Measurements from ENCODE around the gene ACTR3C.

ACTR3C gene

DNA sequence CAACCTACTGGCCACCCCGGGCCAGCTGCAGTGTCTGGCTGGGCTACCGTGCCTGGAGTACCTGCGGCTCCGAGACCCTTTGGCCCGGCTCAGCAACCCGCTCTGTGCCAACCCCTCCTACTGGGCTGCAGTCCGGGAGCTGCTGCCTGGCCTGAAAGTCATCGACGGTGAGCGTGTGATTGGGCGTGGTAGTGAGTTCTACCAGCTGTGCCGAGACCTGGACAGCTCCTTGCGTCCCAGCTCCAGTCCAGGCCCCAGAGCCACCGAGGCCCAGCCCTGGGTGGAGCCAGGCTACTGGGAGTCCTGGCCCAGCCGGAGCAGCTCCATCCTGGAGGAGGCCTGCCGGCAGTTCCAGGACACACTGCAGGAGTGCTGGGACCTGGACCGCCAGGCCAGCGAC is 13.8 kb upstream of the ACTR3C start:
- no peak for DNase-seq (ENCODE audit: low read depth)
- no peak overlapping the region for H3K4me3 ChIP-seq (ENCODE audit: low read depth, low read length)
- TF ChIP-seq, protein P1, sequence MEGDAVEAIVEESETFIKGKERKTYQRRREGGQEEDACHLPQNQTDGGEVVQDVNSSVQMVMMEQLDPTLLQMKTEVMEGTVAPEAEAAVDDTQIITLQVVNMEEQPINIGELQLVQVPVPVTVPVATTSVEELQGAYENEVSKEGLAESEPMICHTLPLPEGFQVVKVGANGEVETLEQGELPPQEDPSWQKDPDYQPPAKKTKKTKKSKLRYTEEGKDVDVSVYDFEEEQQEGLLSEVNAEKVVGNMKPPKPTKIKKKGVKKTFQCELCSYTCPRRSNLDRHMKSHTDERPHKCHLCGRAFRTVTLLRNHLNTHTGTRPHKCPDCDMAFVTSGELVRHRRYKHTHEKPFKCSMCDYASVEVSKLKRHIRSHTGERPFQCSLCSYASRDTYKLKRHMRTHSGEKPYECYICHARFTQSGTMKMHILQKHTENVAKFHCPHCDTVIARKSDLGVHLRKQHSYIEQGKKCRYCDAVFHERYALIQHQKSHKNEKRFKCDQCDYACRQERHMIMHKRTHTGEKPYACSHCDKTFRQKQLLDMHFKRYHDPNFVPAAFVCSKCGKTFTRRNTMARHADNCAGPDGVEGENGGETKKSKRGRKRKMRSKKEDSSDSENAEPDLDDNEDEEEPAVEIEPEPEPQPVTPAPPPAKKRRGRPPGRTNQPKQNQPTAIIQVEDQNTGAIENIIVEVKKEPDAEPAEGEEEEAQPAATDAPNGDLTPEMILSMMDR (IDR thresholded peaks at IDR 0.05; ENCODE audit: insufficient read depth, low read depth, low read length, missing control alignments): no peak

DNA sequence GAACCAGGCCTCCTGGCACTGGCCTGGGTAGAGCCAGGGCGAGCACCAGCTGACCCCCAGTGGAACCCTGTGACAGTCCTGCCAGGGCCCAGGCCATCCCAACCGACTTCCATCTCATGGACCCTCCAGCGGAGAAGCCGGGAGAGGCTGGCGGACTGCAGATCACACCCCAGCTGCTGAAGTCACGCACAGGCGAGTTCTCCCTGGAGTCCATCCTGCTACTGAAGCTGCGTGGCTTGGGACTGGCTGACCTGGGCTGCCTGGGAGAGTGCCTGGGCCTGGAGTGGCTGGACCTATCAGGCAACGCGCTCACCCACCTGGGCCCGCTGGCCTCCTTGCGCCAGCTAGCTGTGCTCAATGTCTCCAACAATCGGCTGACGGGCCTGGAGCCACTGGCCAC is 13.4 kb upstream of the ACTR3C start:
- H3K4me3 ChIP-seq (ENCODE audit: low read depth, low read length): no peak overlapping the region
- TF ChIP-seq, protein P1 (IDR thresholded peaks at IDR 0.05; ENCODE audit: insufficient read depth, low read depth, low read length, missing control alignments): no peak
- DNase-seq (ENCODE audit: low read depth): no peak

DNA sequence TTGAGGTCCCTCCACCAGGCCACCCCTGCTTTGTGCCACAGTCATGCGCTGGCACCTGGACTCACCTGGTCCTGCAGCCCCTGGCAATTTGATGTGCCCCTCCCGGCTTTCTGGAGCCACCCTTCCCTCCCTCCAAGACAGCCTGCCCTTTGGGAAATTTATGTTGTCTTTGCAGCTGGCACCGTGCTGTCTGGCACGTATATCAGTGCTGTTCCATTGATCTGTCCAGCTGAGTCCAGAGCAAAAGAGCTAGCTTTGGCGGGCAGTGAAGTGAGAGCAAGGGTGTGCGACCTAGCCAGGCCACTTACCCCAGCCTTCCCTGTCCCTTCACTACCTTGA is 12.4 kb upstream of the ACTR3C start:
- DNase-seq (ENCODE audit: low read depth): no peak
- TF ChIP-seq, protein P1 (IDR thresholded peaks at IDR 0.05; ENCODE audit: insufficient read depth, low read depth, low read length, missing control alignments): no peak
- no peak overlapping the region for H3K4me3 ChIP-seq (ENCODE audit: low read depth, low read length)

DNA sequence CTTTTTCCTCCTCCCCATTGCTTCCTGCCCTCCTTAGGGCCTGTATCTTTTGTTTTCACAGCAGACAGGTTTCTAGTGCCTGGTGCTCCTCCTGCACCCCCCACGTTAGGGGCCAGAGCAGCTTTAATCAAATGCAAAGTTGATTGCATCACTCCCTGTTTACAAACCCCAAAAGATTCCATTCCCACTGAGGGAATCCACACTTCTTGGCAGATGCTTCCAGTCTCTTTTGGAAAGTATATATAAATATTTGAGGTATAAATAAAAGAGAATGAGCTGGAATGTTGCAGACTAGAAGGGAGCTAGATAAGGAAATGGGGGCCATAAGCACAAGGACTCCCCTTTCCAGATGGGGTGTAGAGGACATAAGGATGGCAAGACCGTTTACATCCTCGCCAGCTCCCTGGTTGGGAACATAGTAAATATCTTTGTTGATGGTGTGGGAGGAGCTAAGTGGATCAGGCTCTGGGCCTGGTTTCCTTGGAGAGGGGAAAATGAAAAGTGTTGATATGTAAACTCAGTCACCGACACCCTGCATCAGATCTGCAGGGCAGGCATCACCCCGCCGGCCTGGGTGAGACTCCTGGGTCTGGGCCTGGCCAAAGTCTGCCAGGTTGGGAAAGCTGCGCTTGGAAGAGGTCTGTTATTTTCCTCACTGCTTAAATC is 11.9 kb upstream of the ACTR3C start:
- no peak for DNase-seq (ENCODE audit: low read depth)
- TF ChIP-seq, protein P1 (IDR thresholded peaks at IDR 0.05; ENCODE audit: insufficient read depth, low read depth, low read length, missing control alignments): no peak
- no peak overlapping the region for H3K4me3 ChIP-seq (ENCODE audit: low read depth, low read length)

DNA sequence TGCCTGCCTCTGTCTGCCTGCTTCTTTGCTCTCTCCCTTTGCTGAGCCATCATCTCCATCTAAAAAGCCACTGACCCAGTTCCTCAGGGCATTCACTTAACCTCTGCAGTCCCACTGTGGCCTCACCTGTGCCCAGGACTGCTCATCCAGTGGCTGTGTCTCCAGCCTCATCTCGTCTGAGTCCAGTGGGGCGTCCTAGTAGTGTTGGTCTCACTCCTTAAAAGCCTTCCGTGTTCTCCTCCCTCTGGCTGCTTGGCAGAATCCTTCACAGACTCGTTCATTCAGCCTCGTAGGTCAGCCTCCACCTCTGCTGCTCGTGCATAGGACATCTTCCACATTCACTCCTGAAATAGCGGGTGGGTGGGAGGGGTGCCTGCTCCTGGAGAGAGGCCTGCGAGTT is 10.8 kb upstream of the ACTR3C start:
- DNase-seq (ENCODE audit: low read depth): no peak
- TF ChIP-seq, protein P1 (IDR thresholded peaks at IDR 0.05; ENCODE audit: insufficient read depth, low read depth, low read length, missing control alignments): no peak
- no peak overlapping the region for H3K4me3 ChIP-seq (ENCODE audit: low read depth, low read length)

GRCh38 chr7:150333659-150334058 is 10.3 kb upstream of the ACTR3C start:
- H3K4me3 ChIP-seq (ENCODE audit: low read depth, low read length): no peak overlapping the region
- no peak for DNase-seq (ENCODE audit: low read depth)
- TF ChIP-seq, protein P1 (IDR thresholded peaks at IDR 0.05; ENCODE audit: insufficient read depth, low read depth, low read length, missing control alignments): no peak
